ENCODE data around the gene MAPT. TPM values are rescaled to one million over a fixed set of nuclear protein-coding genes. Genes with fewer than 3 reads are reported as not detected.
A peak's percentile ranks its signal among the peaks of the same experiment; 100 is the strongest.

The MAPT gene
- total RNA-seq, 1 experiment from 2014 or later: 3.6 TPM

- Histone ChIP-seq H2AFZ (ENCODE audit: low read length) (no peak overlapping the region), H3K9me2 (replicated peaks; ENCODE audit: low read length) (no peaks in the 10 kb centered on the region), H3K79me2 (ENCODE audit: low read length) (no peaks in the 10 kb centered on the region), H3K36me3 (ENCODE audit: low read depth, low read length) (no peaks in the 10 kb centered on the region), H3K9ac (ENCODE audit: low read length) (no peak overlapping the region), H3F3A (ENCODE audit: low read length, unreplicated experiment) (no peaks in the 10 kb centered on the region), H4K20me1 (ENCODE audit: low read length) (no peaks in the 10 kb centered on the region), H3K9me3 (ENCODE audit: low read length) (no peaks in the 10 kb centered on the region), H3K4me3 (ENCODE audit: low read length) (no peak overlapping the region), H3K27me3 (ENCODE audit: low read length) (peaks cover 10% of the 10 kb centered on the region), H3K27ac (ENCODE audit: low read length) (no peak overlapping the region), H3K4me1 (ENCODE audit: insufficient read depth, low read length) (peaks cover 14% of the 10 kb centered on the region), H3K4me2 (ENCODE audit: low read length) (no peak overlapping the region)
- BruUV-seq (replicated peaks): no TSS peak
- intact Hi-C loops (cut with micrococcal nuclease): no loop called here
- ATAC-seq (no peak), DNase-seq (no peak)
- POLR2A ChIA-PET (ENCODE audit: unreplicated experiment): no interaction called here
- TF ChIP-seq EZH2 (IDR thresholded peaks at IDR 0.05; ENCODE audit: low read length, unreplicated experiment): no peak
- TF ChIP-seq CTCF (conservative IDR thresholded peaks at IDR 0.05; ENCODE audit: low read depth, low read length): no peak
- TF ChIP-seq EZH2phosphoT487 (IDR thresholded peaks at IDR 0.05; ENCODE audit: borderline replicate concordance, low read length): no peak
- CTCF ChIA-PET: no interaction called here
Observed at GRCh38 chr17:45952814-45953320, 58.5 kb downstream of the MAPT start.

- Histone ChIP-seq H3K9me2 (replicated peaks; ENCODE audit: low read length) (no peaks in the 10 kb centered on the region), H3K79me2 (ENCODE audit: low read length) (no peaks in the 10 kb centered on the region), H2AFZ (ENCODE audit: low read length) (no peak overlapping the region), H3F3A (ENCODE audit: low read length, unreplicated experiment) (no peaks in the 10 kb centered on the region), H3K4me2 (ENCODE audit: low read length) (no peak overlapping the region), H3K9me3 (ENCODE audit: low read length) (no peaks in the 10 kb centered on the region), H3K4me3 (ENCODE audit: low read length) (no peak overlapping the region), H3K27me3 (ENCODE audit: low read length) (peaks cover 10% of the 10 kb centered on the region), H3K27ac (ENCODE audit: low read length) (no peak overlapping the region), H3K4me1 (ENCODE audit: insufficient read depth, low read length) (peaks cover 13% of the 10 kb centered on the region), H4K20me1 (ENCODE audit: low read length) (no peaks in the 10 kb centered on the region), H3K36me3 (ENCODE audit: low read depth, low read length) (no peaks in the 10 kb centered on the region), H3K9ac (ENCODE audit: low read length) (no peak overlapping the region)
- CTCF ChIA-PET: no interaction called here
- DNase-seq: peak; percentile 36
- POLR2A ChIA-PET (ENCODE audit: unreplicated experiment): no interaction called here
- ATAC-seq: no peak
- TF ChIP-seq EZH2phosphoT487 (IDR thresholded peaks at IDR 0.05; ENCODE audit: borderline replicate concordance, low read length) (no peak), CTCF (conservative IDR thresholded peaks at IDR 0.05; ENCODE audit: low read depth, low read length) (no peak), EZH2 (IDR thresholded peaks at IDR 0.05; ENCODE audit: low read length, unreplicated experiment) (no peak)
- BruUV-seq (replicated peaks): no TSS peak
- intact Hi-C loops (cut with micrococcal nuclease): no loop called here
Observed at GRCh38 chr17:45953561-45953960, 59.2 kb downstream of the MAPT start.

GRCh38 chr17:45954914-45955313 lies 60.6 kb downstream of the MAPT start:
- TF ChIP-seq EZH2phosphoT487 (IDR thresholded peaks at IDR 0.05; ENCODE audit: borderline replicate concordance, low read length): no peak
- no peaks in the 10 kb centered on the region for H3K9me2 ChIP-seq (replicated peaks; ENCODE audit: low read length)
- H3K9ac ChIP-seq (ENCODE audit: low read length): no peak overlapping the region
- ChIA-PET CTCF (interaction anchor here (0.6 kb wide), 1 partner anchor 51 kb away, joined by 3 read pairs; no protein-coding TSS in a partner anchor), POLR2A (ENCODE audit: unreplicated experiment) (interaction anchor here (0.6 kb wide), 1 partner anchor 45 kb away, joined by 12 read pairs; no protein-coding TSS in a partner anchor)
- H3F3A ChIP-seq (ENCODE audit: low read length, unreplicated experiment): no peaks in the 10 kb centered on the region
- ATAC-seq: peak; percentile 74
- no peak overlapping the region for H3K27ac ChIP-seq (ENCODE audit: low read length)
- no peaks in the 10 kb centered on the region for H4K20me1 ChIP-seq (ENCODE audit: low read length)
- H2AFZ ChIP-seq (ENCODE audit: low read length): no peak overlapping the region
- H3K4me2 ChIP-seq (ENCODE audit: low read length): no peak overlapping the region
- no peaks in the 10 kb centered on the region for H3K36me3 ChIP-seq (ENCODE audit: low read depth, low read length)
- no peak overlapping the region for H3K4me3 ChIP-seq (ENCODE audit: low read length)
- H3K27me3 ChIP-seq (ENCODE audit: low read length): peaks cover 4% of the 10 kb centered on the region; the same call in 1 of the 2 replicates
- peaks cover 4% of the 10 kb centered on the region; the same call in 1 of the 2 replicates for H3K4me1 ChIP-seq (ENCODE audit: insufficient read depth, low read length)
- H3K9me3 ChIP-seq (ENCODE audit: low read length): no peaks in the 10 kb centered on the region
- DNase-seq: peak; percentile 31
- intact Hi-C loops (cut with micrococcal nuclease): no loop called here
- no peaks in the 10 kb centered on the region for H3K79me2 ChIP-seq (ENCODE audit: low read length)
- BruUV-seq (replicated peaks): no TSS peak

Data from PC-3 (cell line).